ENCODE results near the gene ATM.
A peak's percentile ranks its signal among the peaks of the same experiment; 100 is the strongest.

ATM gene

GRCh38 chr11:108221371-108221770 lies 1.5 kb upstream of the ATM start:
- H3K36me3 ChIP-seq (ENCODE audit: control insufficient read depth in 2 of 2, insufficient read depth in 1 of 2, low read length in 2 of 2): peaks cover 0 to 16% of the 10 kb centered on the region in 2 experiments; a peak in 1 of 3 replicates

GRCh38 chr11:108221911-108222573 lies 825 bp upstream of the ATM start:
- ChIA-PET POLR2A (interaction anchor here (0.6 to 1.4 kb wide), 9 partner anchors 16 to 792 kb away, joined by 3 to 5 read pairs (median 3); partner anchors contain the start of genes CWF19L2 and DDX10), CTCF (interaction anchor here (0.6 to 1.8 kb wide), 3 partner anchors 103 to 427 kb away, joined by 3 to 15 read pairs (median 3); no protein-coding TSS in a partner anchor)
- H3K9me3 ChIP-seq (ENCODE audit: control insufficient read depth, insufficient read depth, low read depth, low read length): no peaks in the 10 kb centered on the region
- H3K4me3 ChIP-seq (ENCODE audit: low read depth, low read length): peak overlapping the region; percentile 67
- H3K36me3 ChIP-seq (ENCODE audit: control insufficient read depth in 2 of 2, insufficient read depth in 1 of 2, low read length in 2 of 2): peaks cover 0 to 13% of the 10 kb centered on the region in 2 experiments; a peak in 1 of 3 replicates
- H3K27ac ChIP-seq (ENCODE audit: extremely low read depth, low read depth, low read length): peak overlapping the region; percentile 80
- no peaks in the 10 kb centered on the region for H3K4me1 ChIP-seq (ENCODE audit: control insufficient read depth, insufficient read depth, low read length)
- TF ChIP-seq ZBTB17 (tag by site-specific recombination; IDR thresholded peaks at IDR 0.05) (no peak), ZBTB20 (tag by site-specific recombination; IDR thresholded peaks at IDR 0.05) (peak; percentile 30; the same call in 1 of the 2 replicates), ZNF501 (tag by site-specific recombination; IDR thresholded peaks at IDR 0.05) (peak; percentile 23; the same call in 1 of the 2 replicates), ZNF707 (tag by site-specific recombination; IDR thresholded peaks at IDR 0.05) (no peak), PRDM10 (tag by site-specific recombination; IDR thresholded peaks at IDR 0.05) (0 out of 2 replicates have a peak, but pooled peaks have one; percentile 11), ZNF335 (tag by site-specific recombination; conservative IDR thresholded peaks at IDR 0.05) (peak; percentile 85), PBX3 (CRISPR knock-in tag; IDR thresholded peaks at IDR 0.05) (no peak), ZNF837 (tag by site-specific recombination; IDR thresholded peaks at IDR 0.05) (no peak), ZNF18 (tag by site-specific recombination; IDR thresholded peaks at IDR 0.05) (no peak), ZNF341 (tag by site-specific recombination; IDR thresholded peaks at IDR 0.05; ENCODE audit: low read depth) (peak; percentile 26; the same call in 1 of the 2 replicates), ZNF600 (tag by site-specific recombination; IDR thresholded peaks at IDR 0.05) (peak; percentile 26; the same call in 1 of the 2 replicates), ZNF10 (tag by site-specific recombination; IDR thresholded peaks at IDR 0.05) (no peak), ZNF350 (tag by site-specific recombination; IDR thresholded peaks at IDR 0.05) (no peak), ZNF280C (tag by site-specific recombination; IDR thresholded peaks at IDR 0.05) (no peak)

More at GRCh38 chr11:108221371-108221770, 1.5 kb upstream of the ATM start:
- H3K9me3 ChIP-seq (ENCODE audit: control insufficient read depth, insufficient read depth, low read depth, low read length): no peaks in the 10 kb centered on the region
- TF ChIP-seq REST (tag by site-specific recombination; IDR thresholded peaks at IDR 0.05): peak; percentile 31; the same call in 1 of the 2 replicates
- no peak for TF ChIP-seq ZBTB48 (tag by site-specific recombination; IDR thresholded peaks at IDR 0.05)
- TF ChIP-seq BCL11A (tag by site-specific recombination; IDR thresholded peaks at IDR 0.05; ENCODE audit: low read depth): no peak
- 0 out of 2 replicates have a peak overlapping the region, but pooled peaks have one; percentile 80 for H3K27ac ChIP-seq (ENCODE audit: extremely low read depth, low read depth, low read length)
- H3K4me3 ChIP-seq (ENCODE audit: low read depth, low read length): peak overlapping the region; percentile 67
- POLR2A ChIA-PET: interaction anchor here (0.6 to 1.4 kb wide), 2 partner anchors 98 to 792 kb away, joined by 3 read pairs; no protein-coding TSS in a partner anchor
- CTCF ChIA-PET: no interaction called here
- H3K4me1 ChIP-seq (ENCODE audit: control insufficient read depth, insufficient read depth, low read length): no peaks in the 10 kb centered on the region
